Left lobe of liver (tissue), 2 donors: Measurements from ENCODE around the gene MINK1. TPM values are rescaled to one million over a fixed set of nuclear protein-coding genes. Genes with fewer than 3 reads are reported as not detected.

Experiments
- ATAC-seq: fragments of 200-7000 bp; cut with Tn5 transposase; one replicate; pipeline ENCODE4 v1.9.1; 2020; ENCODE audit warnings: mild to moderate bottlenecking, moderate library complexity
- DNase-seq: peaks from one replicate; pipeline ENCODE4 v3.0.0-alpha.2; 2020; ENCODE audit warnings: low spot score
- total RNA-seq: library from RNA; stranded (reverse); gene quantifications from one replicate; pipeline ENCODE4 v1.2.1, GENCODE V29; 2021
- donor health status: DM: no; HTN: no; CAD: no; lungs with moderate emphysema.
- donor health status: DM: no; HTN: yes; CAD: no.

MINK1 gene
- total RNA-seq, 1 donor from 2014 or later: 34.1 TPM

DNA sequence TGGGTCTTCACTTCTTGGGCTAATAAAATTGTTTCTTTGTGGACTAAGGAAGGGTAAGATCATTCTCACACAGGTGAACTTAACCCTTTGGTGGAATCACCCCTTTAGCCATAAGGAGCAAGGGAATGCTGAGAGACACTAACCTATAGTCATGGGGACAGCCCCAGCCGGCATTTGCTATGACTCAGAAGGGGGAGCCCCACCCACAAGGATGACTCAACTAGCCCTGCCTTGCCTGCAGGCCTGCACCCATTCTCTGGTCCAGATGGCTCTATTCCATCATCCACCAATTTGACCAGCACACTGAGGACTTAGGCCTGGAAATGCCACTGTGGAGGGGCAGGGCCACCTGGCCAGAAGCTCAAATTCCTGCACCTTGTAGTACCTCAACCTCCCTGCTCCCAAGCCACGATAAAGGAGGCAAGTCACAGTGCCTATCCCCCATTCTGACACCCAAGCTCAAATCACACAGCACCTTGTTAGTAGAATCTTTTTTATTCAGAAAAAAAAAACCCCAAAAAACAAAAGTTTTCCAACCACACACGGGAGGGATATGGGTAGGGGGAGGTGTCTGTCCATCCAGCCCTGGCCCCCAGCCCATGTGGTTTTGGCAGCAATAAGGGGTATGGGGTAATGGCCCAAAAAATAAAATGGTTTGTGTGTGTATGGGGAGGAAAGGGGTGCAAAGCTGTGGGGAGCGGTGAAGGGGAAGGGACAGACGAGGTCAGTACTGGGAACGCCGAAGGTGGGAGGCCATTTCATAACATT, 112.2 kb downstream of the MINK1 start:
- ATAC-seq: peak; percentile 4
- peak; percentile 75 for DNase-seq

- ATAC-seq: no peak
- DNase-seq: no peak
These were observed 112.8 kb downstream of the MINK1 start for GRCh38 chr17:4945944-4946280.

- ATAC-seq (no peak), DNase-seq (no peak)
These were observed 113.3 kb downstream of the MINK1 start for GRCh38 chr17:4946312-4946976.

DNA sequence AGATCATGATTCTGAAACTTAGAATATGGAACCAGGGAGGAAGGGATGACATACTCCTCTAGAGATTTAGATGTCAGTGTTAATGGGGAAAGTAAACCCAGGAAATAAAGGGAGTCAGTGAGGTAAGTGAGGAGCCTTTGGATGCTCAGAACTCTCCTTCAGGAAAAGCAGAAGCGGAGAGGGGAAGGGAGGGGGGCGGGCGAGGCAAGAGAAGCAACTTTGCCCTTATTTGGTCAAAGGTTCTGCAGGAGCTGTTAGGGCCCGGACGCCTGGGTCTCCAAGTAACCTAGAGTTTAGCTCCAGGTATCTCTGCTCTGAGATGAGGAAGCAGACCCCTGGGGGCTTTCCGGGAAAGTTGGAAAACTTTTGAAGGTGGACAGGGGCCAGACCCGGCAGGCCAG, 113.9 kb downstream of the MINK1 start:
- DNase-seq (no peak), ATAC-seq (no peak)

Other genes starting within 250 kb of the MINK1 start
- not detected for gene SMTNL2, start 248.8 kb upstream of the MINK1 start, total RNA-seq
- gene ALOX15, start 191.7 kb upstream of the MINK1 start, total RNA-seq: 0.70 TPM
- gene PELP1, start 129.2 kb upstream of the MINK1 start, total RNA-seq: 17.5 TPM
- gene ARRB2, start 122.7 kb upstream of the MINK1 start, total RNA-seq: 26.2 TPM
- gene MED11, start 101.9 kb upstream of the MINK1 start, total RNA-seq: 13.3 TPM
- 0.63 TPM for gene ZMYND15, start 93.5 kb upstream of the MINK1 start, total RNA-seq
- 14.5 TPM for gene CXCL16, start 93.4 kb upstream of the MINK1 start, total RNA-seq
- 79.0 TPM for gene TM4SF5, start 61.5 kb upstream of the MINK1 start, total RNA-seq
- 8.2 TPM for gene VMO1, start 47.0 kb upstream of the MINK1 start, total RNA-seq
- gene GLTPD2, start 44.4 kb upstream of the MINK1 start, total RNA-seq: 28.0 TPM
- gene PSMB6, start 37.2 kb upstream of the MINK1 start, total RNA-seq: 79.1 TPM
- 8.5 TPM for gene PLD2, start 26.2 kb upstream of the MINK1 start, total RNA-seq
- 4.1 TPM for gene C17orf107, start 66.2 kb downstream of the MINK1 start, total RNA-seq
- gene CHRNE, start 69.8 kb downstream of the MINK1 start, total RNA-seq: 3.1 TPM
- not detected for gene GP1BA, start 98.9 kb downstream of the MINK1 start, total RNA-seq
- 44.7 TPM for gene SLC25A11, start 106.7 kb downstream of the MINK1 start, total RNA-seq
- gene RNF167, start 106.9 kb downstream of the MINK1 start, total RNA-seq: 78.9 TPM
- gene PFN1, start 115.2 kb downstream of the MINK1 start, total RNA-seq: 254 TPM
- gene ENO3, start 117.8 kb downstream of the MINK1 start, total RNA-seq: 52.7 TPM
- gene SPAG7, start 134.5 kb downstream of the MINK1 start, total RNA-seq: 20.3 TPM
- 17.7 TPM for gene CAMTA2, start 154.3 kb downstream of the MINK1 start, total RNA-seq
- 0.88 TPM for gene INCA1, start 164.2 kb downstream of the MINK1 start, total RNA-seq
- gene KIF1C, start 164.6 kb downstream of the MINK1 start, total RNA-seq: 126 TPM
- gene SLC52A1, start 202.1 kb downstream of the MINK1 start, total RNA-seq: 0.08 TPM
- gene ZFP3, start 245.1 kb downstream of the MINK1 start, total RNA-seq: 0.83 TPM